Epithelial cell of proximal tubule (primary cell): ENCODE measurements around the gene HSPA13. TPM values are rescaled to one million over a fixed set of nuclear protein-coding genes. Genes with fewer than 3 reads are reported as not detected.

Experiments
- DNase-seq: peaks from one replicate; pipeline ENCODE4 v3.0.0-alpha.2; 2011; ENCODE audit warnings: low read depth
- H3K4me3 ChIP-seq: 2 replicates; pipeline ENCODE4 v1.5.1; 2011; ENCODE audit warnings: low read depth, mild to moderate bottlenecking, low read length
- total RNA-seq: library from RNA; depleted of rRNA; stranded (reverse); fragments of >200 nt; gene quantifications from 2 replicates; pipeline ENCODE4 v1.2.3, GENCODE V29; 2015
- TF ChIP-seq, protein P1 (sequence below): conservative IDR thresholded peaks from 2 replicates; pipeline ENCODE4 v1.5.1; 2012; ENCODE audit warnings: low read depth, mild to moderate bottlenecking, low read length

HSPA13 gene
- total RNA-seq, 1 donor from 2014 or later, result 19.5 TPM

DNA sequence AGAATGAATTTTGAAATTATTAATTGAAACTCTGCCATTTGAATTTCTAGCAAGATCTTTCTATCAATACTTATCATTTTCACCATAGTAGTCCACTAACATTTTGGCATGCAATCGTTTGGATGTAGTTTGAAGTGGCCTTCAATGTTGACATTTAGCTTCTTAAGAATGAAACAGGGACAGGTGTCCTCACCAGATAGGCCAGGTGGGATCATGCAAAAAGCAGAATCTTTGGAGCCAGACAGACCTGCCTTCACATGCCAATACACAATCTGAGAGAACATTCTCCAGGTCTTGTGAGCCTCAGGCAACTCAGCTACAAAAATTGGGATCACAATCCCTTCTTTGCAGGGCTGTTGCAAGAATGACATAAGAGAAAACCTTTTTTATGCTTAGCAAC lies 18.3 kb upstream of the HSPA13 start:
- TF ChIP-seq, protein P1, sequence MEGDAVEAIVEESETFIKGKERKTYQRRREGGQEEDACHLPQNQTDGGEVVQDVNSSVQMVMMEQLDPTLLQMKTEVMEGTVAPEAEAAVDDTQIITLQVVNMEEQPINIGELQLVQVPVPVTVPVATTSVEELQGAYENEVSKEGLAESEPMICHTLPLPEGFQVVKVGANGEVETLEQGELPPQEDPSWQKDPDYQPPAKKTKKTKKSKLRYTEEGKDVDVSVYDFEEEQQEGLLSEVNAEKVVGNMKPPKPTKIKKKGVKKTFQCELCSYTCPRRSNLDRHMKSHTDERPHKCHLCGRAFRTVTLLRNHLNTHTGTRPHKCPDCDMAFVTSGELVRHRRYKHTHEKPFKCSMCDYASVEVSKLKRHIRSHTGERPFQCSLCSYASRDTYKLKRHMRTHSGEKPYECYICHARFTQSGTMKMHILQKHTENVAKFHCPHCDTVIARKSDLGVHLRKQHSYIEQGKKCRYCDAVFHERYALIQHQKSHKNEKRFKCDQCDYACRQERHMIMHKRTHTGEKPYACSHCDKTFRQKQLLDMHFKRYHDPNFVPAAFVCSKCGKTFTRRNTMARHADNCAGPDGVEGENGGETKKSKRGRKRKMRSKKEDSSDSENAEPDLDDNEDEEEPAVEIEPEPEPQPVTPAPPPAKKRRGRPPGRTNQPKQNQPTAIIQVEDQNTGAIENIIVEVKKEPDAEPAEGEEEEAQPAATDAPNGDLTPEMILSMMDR, result no peak
- no peak overlapping the region for H3K4me3 ChIP-seq
- DNase-seq, result no peak

- TF ChIP-seq, protein P1, result no peak
- no peak for DNase-seq
- no peak overlapping the region for H3K4me3 ChIP-seq
Measured at GRCh38 chr21:14388282-14388681, 5.3 kb upstream of the HSPA13 start.

- H3K4me3 ChIP-seq, result no peak overlapping the region
- TF ChIP-seq, protein P1, result no peak
- DNase-seq, result no peak
Measured at GRCh38 chr21:14384453-14384852, 1.5 kb upstream of the HSPA13 start.

DNA sequence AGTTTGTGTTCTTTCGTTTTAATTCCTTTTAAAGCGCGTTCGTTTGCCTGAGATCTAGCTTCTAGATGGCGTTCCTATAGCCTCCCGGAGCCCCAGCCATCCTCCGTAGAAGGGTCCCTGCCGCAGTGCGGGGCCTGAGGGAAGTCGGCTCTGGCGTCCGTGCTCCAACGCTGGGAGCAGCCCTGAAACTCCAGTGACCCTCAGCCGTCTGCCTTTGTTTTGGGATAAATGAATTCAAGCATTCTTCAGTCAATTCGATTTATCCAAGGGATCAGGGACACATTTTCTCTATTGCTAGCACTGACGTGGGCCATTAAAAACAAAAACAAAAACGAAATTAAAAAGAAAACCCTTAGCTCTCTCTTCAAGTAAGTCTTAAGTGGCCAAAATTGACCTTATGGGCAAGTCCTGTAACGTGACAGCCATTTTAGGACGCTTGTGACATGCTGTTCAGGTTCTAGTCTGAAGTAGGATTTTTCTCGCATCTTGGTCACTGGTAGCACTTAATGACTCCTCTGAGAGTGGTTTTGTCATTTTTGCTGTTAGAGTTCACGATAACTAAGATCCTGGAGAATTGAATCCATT lies 742 bp upstream of the HSPA13 start:
- no peak for DNase-seq
- TF ChIP-seq, protein P1, result no peak
- peak overlapping the region; percentile 91 for H3K4me3 ChIP-seq

- H3K4me3 ChIP-seq, result peak overlapping the region; percentile 91
- DNase-seq, result no peak
- TF ChIP-seq, protein P1, result no peak
Measured at GRCh38 chr21:14382486-14382834, 486 bp downstream of the HSPA13 start.

DNA sequence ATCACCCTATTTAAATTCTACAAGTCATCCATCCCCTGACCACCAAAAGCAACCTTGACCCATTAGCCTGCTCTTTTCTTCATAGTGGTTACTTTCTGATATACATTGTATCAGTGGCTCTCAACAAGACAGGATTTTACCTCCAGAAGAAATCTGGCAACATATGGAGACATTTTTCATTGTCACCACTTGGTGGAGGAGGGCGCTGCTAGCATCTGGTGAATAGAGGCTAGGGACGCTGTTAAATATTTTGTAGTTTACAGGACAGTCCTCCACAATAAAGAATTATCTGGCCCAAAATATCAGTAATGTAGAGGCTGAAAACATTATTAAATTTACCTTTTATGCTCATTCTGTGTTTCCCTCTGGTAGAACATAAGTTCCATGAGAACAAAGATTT lies 6.1 kb downstream of the HSPA13 start:
- TF ChIP-seq, protein P1, result no peak
- no peak overlapping the region for H3K4me3 ChIP-seq
- DNase-seq, result no peak

DNA sequence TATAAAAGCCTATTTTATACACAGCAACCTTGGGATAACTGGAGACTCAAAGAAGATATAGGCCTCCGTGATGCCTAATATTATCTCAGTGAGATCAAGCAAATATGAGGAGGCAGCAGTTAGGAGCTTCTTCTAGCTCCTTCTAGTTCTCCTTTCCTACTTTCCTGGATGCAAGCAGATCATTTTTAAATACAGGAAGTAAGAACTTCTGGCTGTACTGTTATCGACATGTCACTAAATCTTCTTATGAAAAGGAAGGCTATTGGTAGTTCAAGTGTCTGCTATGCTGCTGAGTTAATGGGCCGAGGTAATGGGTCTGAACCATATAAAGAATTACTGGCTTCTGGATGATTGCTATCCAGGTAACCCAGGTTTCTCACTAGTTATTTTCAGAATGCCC lies 15.9 kb downstream of the HSPA13 start:
- TF ChIP-seq, protein P1, result no peak
- no peak overlapping the region for H3K4me3 ChIP-seq
- no peak for DNase-seq
